H1 (cell line): Measurements from ENCODE around the gene ACTN2. TPM values are rescaled to one million over a fixed set of nuclear protein-coding genes. Genes with fewer than 3 reads are reported as not detected.

Experiments
- HDAC2 ChIP-seq, 2 experiments: fragments of 300-600 bp in 1 of 2; sonication (generic) in 1 of 2; IDR thresholded peaks; 2 replicates each; pipeline ENCODE4 v1.6.1; 2011 to 2012; ENCODE audit warnings: low read depth in 2 of 2, low read length in 2 of 2, mild to moderate bottlenecking in 2 of 2, moderate library complexity in 2 of 2, borderline replicate concordance in 1 of 2, inconsistent platforms in 1 of 2
- PHF8 ChIP-seq: fragments of 200-600 bp; sonication (generic); conservative IDR thresholded peaks from 2 replicates; pipeline ENCODE4 v1.7.1; 2012; ENCODE audit warnings: low read depth, mild to moderate bottlenecking, inconsistent platforms, low read length, moderate library complexity
- polyA plus RNA-seq, 7 experiments: library from polyadenylated mRNA; depleted of rRNA in 3 of 7; stranded (reverse) in 5 of 7; unstranded in 2 of 7; fragments of >200 nt in 5 of 7; fragments of 200-250 nt in 2 of 7; gene quantifications; 1 replicate in 5 of 7; 2 replicates in 1 of 7; 4 replicates in 1 of 7; pipeline versions ENCODE4 v1.2.1 to v1.2.3, GENCODE V29; 2011 to 2013; ENCODE audit warnings: missing spikeins in 2 of 7, mixed read lengths in 2 of 7
- total RNA-seq: library from RNA; stranded (reverse); fragmentation: NEBNext Ultra II Directional; extraction: Animal tissue kit (Norgen Biotek cat#: 25700); gene quantifications from 2 replicates; pipeline ENCODE4 v1.2.1, GENCODE V29; 2021

The ACTN2 gene
- total and polyA plus RNA-seq, 2 of the 8 experiments (the other 6 are each of a cell fraction or from before 2014, with no cell fraction given), result 1.9 to 4.1 TPM

DNA sequence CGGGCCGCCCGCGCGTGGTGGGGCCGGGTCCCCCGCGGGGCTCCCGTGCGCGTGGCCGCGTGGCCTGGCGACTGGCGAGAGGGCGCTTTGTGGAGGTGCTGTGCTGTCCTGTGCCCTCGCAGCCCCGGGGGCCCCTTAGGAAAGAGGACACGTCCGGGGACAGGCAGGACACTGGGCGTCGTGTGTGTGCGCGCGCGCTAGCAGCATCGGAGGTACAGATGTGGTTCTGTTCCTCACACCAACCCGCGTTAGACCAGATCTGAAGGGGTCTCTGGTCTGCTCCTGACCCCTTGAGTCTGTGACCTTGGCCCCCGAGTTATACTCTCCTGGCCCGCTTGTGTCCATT lies 489 bp downstream of the ACTN2 start (continued):
- TF ChIP-seq HDAC2 (IDR thresholded peaks at IDR 0.05; ENCODE audit: borderline replicate concordance in 1 of 2, low read depth in 2 of 2, low read length in 2 of 2), result peak in 1 of 2 experiments; percentile 51; a peak in 1 of 4 replicates
- 0 out of 2 replicates have a peak, but pooled peaks have one; percentile 2 for TF ChIP-seq PHF8
